ENCODE measurements around the gene IGFL4.
A peak's percentile ranks its signal among the peaks of the same experiment; 100 is the strongest.

The IGFL4 gene

GRCh38 chr19:45994456-45994997 is 46.3 kb downstream of the IGFL4 start:
- Histone ChIP-seq H3K4me3 (ENCODE audit: severe bottlenecking) (peak overlapping the region; percentile 40), H3K27me3 (ENCODE audit: insufficient read depth, poor library complexity, severe bottlenecking) (no peaks in the 10 kb centered on the region), H3K27ac (ENCODE audit: poor library complexity, severe bottlenecking) (peak overlapping the region; percentile 35), H3K9me3 (ENCODE audit: severe bottlenecking) (no peaks in the 10 kb centered on the region), H3K4me1 (ENCODE audit: insufficient read depth, poor library complexity, severe bottlenecking) (no peaks in the 10 kb centered on the region), H3K36me3 (ENCODE audit: low read depth) (no peaks in the 10 kb centered on the region)
- DNase-seq (ENCODE audit: low spot score) (no peak), ATAC-seq (ENCODE audit: low read depth) (peak; percentile 13)
- no peak for TF ChIP-seq CTCF (IDR thresholded peaks at IDR 0.05; ENCODE audit: poor library complexity, severe bottlenecking)

GRCh38 chr19:45990113-45990728 is 50.6 kb downstream of the IGFL4 start:
- H3K4me1 ChIP-seq (ENCODE audit: insufficient read depth, poor library complexity, severe bottlenecking) = no peaks in the 10 kb centered on the region
- H3K9me3 ChIP-seq (ENCODE audit: severe bottlenecking) = no peaks in the 10 kb centered on the region
- H3K4me3 ChIP-seq (ENCODE audit: severe bottlenecking) = no peak overlapping the region
- DNase-seq (ENCODE audit: low spot score) (no peak), ATAC-seq (ENCODE audit: low read depth) (no peak)
- H3K27me3 ChIP-seq (ENCODE audit: insufficient read depth, poor library complexity, severe bottlenecking) = no peaks in the 10 kb centered on the region
- no peaks in the 10 kb centered on the region for H3K36me3 ChIP-seq (ENCODE audit: low read depth)
- no peak overlapping the region for H3K27ac ChIP-seq (ENCODE audit: poor library complexity, severe bottlenecking)
- TF ChIP-seq CTCF (IDR thresholded peaks at IDR 0.05; ENCODE audit: poor library complexity, severe bottlenecking) = no peak

Measured in RWPE2 (cell line).